HEK293 (cell line): ENCODE data around the gene SLC5A10.
"Not testable (repeated sequence)": the region's sequence is repeated elsewhere in the genome, so short reads cannot be mapped to it uniquely, and the experiment has no call there.

ENCODE experiments used
- CTCF ChIA-PET: fragments of 350-600 bp; formaldehyde crosslinking; extraction: SDS; loops from one replicate; lab custom pipeline; 2021; ENCODE audit warnings: antibody characterized with exemption; lab: Yijun Ruan, JAX
- POLR2A ChIA-PET: fragments of 300-600 bp; formaldehyde crosslinking; extraction: SDS; loops from one replicate; lab custom pipeline; 2020; ENCODE audit warnings: antibody characterized with exemption, inconsistent platforms; lab: Yijun Ruan, JAX
- H3K27ac ChIP-seq: fragments of 200-500 bp; sonication (Bioruptor generic); 2 replicates; pipeline ENCODE4 v1.5.1; 2014; ENCODE audit warnings: low read depth, low read length, control low read depth, inconsistent platforms; ENCODE audit errors: extremely low read depth
- H3K36me3 ChIP-seq, 2 experiments: fragments of 200-500 bp in 1 of 2; sonication (Bioruptor generic) in 1 of 2; 1 replicate in 1 of 2; 2 replicates in 1 of 2; pipeline ENCODE4 v1.5.1; 2014 to 2017; ENCODE audit warnings: inconsistent platforms in 2 of 2, low read length in 2 of 2; ENCODE audit not compliant: control insufficient read depth in 2 of 2, insufficient read depth in 1 of 2
- H3K4me1 ChIP-seq: fragments of 200-500 bp; sonication (Bioruptor generic); 2 replicates; pipeline ENCODE4 v1.5.1; 2014; ENCODE audit warnings: mild to moderate bottlenecking, low read length, inconsistent platforms; ENCODE audit not compliant: control insufficient read depth, insufficient read depth
- H3K4me3 ChIP-seq: 2 replicates; pipeline ENCODE4 v1.5.1; 2011; ENCODE audit warnings: low read depth, mild to moderate bottlenecking, control low read depth, low read length, moderate library complexity
- H3K9me3 ChIP-seq: fragments of 200-500 bp; sonication (Bioruptor generic); 2 replicates; pipeline ENCODE4 v1.5.1; 2014; ENCODE audit warnings: low read depth, low read length, inconsistent platforms; ENCODE audit not compliant: control insufficient read depth, insufficient read depth
- BCL11A ChIP-seq: fragments of 450-650 bp; formaldehyde crosslinking; IDR thresholded peaks from 2 replicates; pipeline ENCODE4 v1.5.1; 2016; ENCODE audit warnings: low read depth, missing biosample characterization, missing genetic modification characterization
- BCL6B ChIP-seq: fragments of 450-650 bp; formaldehyde crosslinking; IDR thresholded peaks from 2 replicates; pipeline ENCODE4 v1.5.1; 2017; ENCODE audit warnings: missing biosample characterization, missing genetic modification characterization
- FEZF1 ChIP-seq: fragments of 450-650 bp; formaldehyde crosslinking; IDR thresholded peaks from 2 replicates; pipeline ENCODE4 v1.5.1; 2016; ENCODE audit warnings: missing biosample characterization, missing genetic modification characterization
- GFI1B ChIP-seq: fragments of 450-650 bp; formaldehyde crosslinking; IDR thresholded peaks from 2 replicates; pipeline ENCODE4 v1.5.1; 2016; ENCODE audit warnings: missing biosample characterization, missing genetic modification characterization
- IKZF3 ChIP-seq: fragments of 450-650 bp; IDR thresholded peaks from 2 replicates; pipeline ENCODE4 v1.5.0; 2018; ENCODE audit warnings: missing biosample characterization, mild to moderate bottlenecking, missing genetic modification characterization, moderate library complexity
- KLF17 ChIP-seq: fragments of 450-650 bp; formaldehyde crosslinking; IDR thresholded peaks from 2 replicates; pipeline ENCODE4 v1.5.1; 2016; ENCODE audit warnings: missing biosample characterization, missing genetic modification characterization
- OSR2 ChIP-seq: fragments of 450-650 bp; formaldehyde crosslinking; IDR thresholded peaks from 2 replicates; pipeline ENCODE4 v1.5.1; 2016; ENCODE audit warnings: missing biosample characterization, missing genetic modification characterization
- PRDM2 ChIP-seq: fragments of 450-650 bp; formaldehyde crosslinking; IDR thresholded peaks from 2 replicates; pipeline ENCODE4 v1.5.1; 2016; ENCODE audit warnings: missing biosample characterization, missing genetic modification characterization, borderline replicate concordance
- YY1 ChIP-seq: fragments of 450-650 bp; formaldehyde crosslinking; IDR thresholded peaks from 2 replicates; pipeline ENCODE4 v1.5.1; 2018; ENCODE audit warnings: missing biosample characterization, missing genetic modification characterization
- ZBTB20 ChIP-seq: fragments of 450-650 bp; formaldehyde crosslinking; IDR thresholded peaks from 2 replicates; pipeline ENCODE4 v1.5.1; 2016; ENCODE audit warnings: missing biosample characterization, missing genetic modification characterization
- ZBTB8A ChIP-seq: fragments of 450-650 bp; formaldehyde crosslinking; IDR thresholded peaks from 2 replicates; pipeline ENCODE4 v1.5.1; 2016; ENCODE audit warnings: missing biosample characterization, missing genetic modification characterization
- ZNF155 ChIP-seq: fragments of 450-650 bp; formaldehyde crosslinking; IDR thresholded peaks from 2 replicates; pipeline ENCODE4 v1.5.1; 2016; ENCODE audit warnings: missing biosample characterization, missing genetic modification characterization
- ZNF157 ChIP-seq: fragments of 450-650 bp; formaldehyde crosslinking; IDR thresholded peaks from 2 replicates; pipeline ENCODE4 v1.5.1; 2016; ENCODE audit warnings: missing biosample characterization, missing genetic modification characterization
- ZNF19 ChIP-seq: fragments of 450-650 bp; formaldehyde crosslinking; IDR thresholded peaks from 2 replicates; pipeline ENCODE4; 2016; ENCODE audit warnings: missing biosample characterization, missing genetic modification characterization, low read depth
- ZNF248 ChIP-seq: fragments of 450-650 bp; formaldehyde crosslinking; IDR thresholded peaks from 2 replicates; pipeline ENCODE4 v1.5.1; 2017; ENCODE audit warnings: missing biosample characterization, missing genetic modification characterization
- ZNF391 ChIP-seq: fragments of 450-650 bp; formaldehyde crosslinking; IDR thresholded peaks from 2 replicates; pipeline ENCODE4 v1.5.1; 2016; ENCODE audit warnings: low read depth, missing biosample characterization, missing genetic modification characterization, borderline replicate concordance
- ZNF433 ChIP-seq: fragments of 450-650 bp; formaldehyde crosslinking; IDR thresholded peaks from 2 replicates; pipeline ENCODE4 v1.5.1; 2016; ENCODE audit warnings: missing biosample characterization, missing genetic modification characterization, low read depth
- ZNF560 ChIP-seq: fragments of 450-650 bp; formaldehyde crosslinking; IDR thresholded peaks from 2 replicates; pipeline ENCODE4 v1.5.1; 2017; ENCODE audit warnings: missing biosample characterization, missing genetic modification characterization, borderline replicate concordance
- ZNF571 ChIP-seq: fragments of 450-650 bp; formaldehyde crosslinking; IDR thresholded peaks from 2 replicates; pipeline ENCODE4 v1.5.0; 2017; ENCODE audit warnings: missing biosample characterization, missing genetic modification characterization
- ZNF664 ChIP-seq: fragments of 450-650 bp; formaldehyde crosslinking; IDR thresholded peaks from 2 replicates; pipeline ENCODE4 v1.5.1; 2016; ENCODE audit warnings: missing biosample characterization, missing genetic modification characterization
- ZNF677 ChIP-seq: fragments of 450-650 bp; IDR thresholded peaks from 2 replicates; pipeline ENCODE4 v1.5.0; 2018; ENCODE audit warnings: missing biosample characterization, mild to moderate bottlenecking, missing genetic modification characterization, moderate library complexity
- ZNF768 ChIP-seq: fragments of 450-650 bp; formaldehyde crosslinking; IDR thresholded peaks from 2 replicates; pipeline ENCODE4 v1.5.1; 2018; ENCODE audit warnings: missing biosample characterization, mild to moderate bottlenecking, missing genetic modification characterization
- ZNF837 ChIP-seq: fragments of 450-650 bp; formaldehyde crosslinking; IDR thresholded peaks from 2 replicates; pipeline ENCODE4 v1.5.1; 2016; ENCODE audit warnings: missing biosample characterization, missing genetic modification characterization
- ZXDB ChIP-seq: fragments of 450-650 bp; formaldehyde crosslinking; IDR thresholded peaks from 2 replicates; pipeline ENCODE4 v1.5.1; 2016; ENCODE audit warnings: missing biosample characterization, missing genetic modification characterization

SLC5A10 gene

GRCh38 chr17:18921485-18921884 lies 30.5 kb upstream of the SLC5A10 start (continued):
- TF ChIP-seq PRDM2 (tag by site-specific recombination) (no peak), ZNF391 (tag by site-specific recombination) (no peak), YY1 (no peak), ZNF157 (tag by site-specific recombination) (no peak), BCL11A (tag by site-specific recombination) (no peak), ZNF571 (tag by site-specific recombination) (no peak)

- CTCF ChIA-PET, result no interaction called here
- H3K9me3 ChIP-seq, result no peaks in the 10 kb centered on the region
- POLR2A ChIA-PET, result no interaction called here
- H3K36me3 ChIP-seq, result peaks cover 18 to 36% of the 10 kb centered on the region in 2 experiments; a peak in 2 of 3 replicates
- H3K27ac ChIP-seq, result no peak overlapping the region
- TF ChIP-seq ZNF391 (tag by site-specific recombination) (no peak), ZNF248 (tag by site-specific recombination) (no peak), ZNF560 (no peak), GFI1B (tag by site-specific recombination) (no peak), BCL6B (tag by site-specific recombination) (no peak), ZNF768 (tag by site-specific recombination) (no peak), ZNF837 (no peak), OSR2 (tag by site-specific recombination) (no peak), IKZF3 (tag by site-specific recombination) (no peak), ZNF433 (tag by site-specific recombination) (no peak), ZNF155 (tag by site-specific recombination) (no peak), ZNF571 (tag by site-specific recombination) (no peak), ZNF677 (tag by site-specific recombination) (no peak), ZNF664 (tag by site-specific recombination) (no peak), ZNF19 (tag by site-specific recombination) (no peak), FEZF1 (tag by site-specific recombination) (no peak), ZBTB8A (no peak), ZBTB20 (tag by site-specific recombination) (no peak), KLF17 (tag by site-specific recombination) (no peak), ZXDB (tag by site-specific recombination) (no peak)
- no peak overlapping the region for H3K4me3 ChIP-seq
- H3K4me1 ChIP-seq, result peaks cover 13% of the 10 kb centered on the region
Observed at GRCh38 chr17:18921912-18922451, 30.0 kb upstream of the SLC5A10 start.

- H3K36me3 ChIP-seq, result peaks cover 12 to 37% of the 10 kb centered on the region in 2 experiments; a peak in 2 of 3 replicates
- POLR2A ChIA-PET, H3K9me3 ChIP-seq, CTCF ChIA-PET, H3K27ac ChIP-seq, H3K4me3 ChIP-seq: not testable (repeated sequence)
- H3K4me1 ChIP-seq, result peaks cover 13% of the 10 kb centered on the region
Observed at GRCh38 chr17:18922596-18922995, 29.4 kb upstream of the SLC5A10 start.
